WTC11 (cell line): ENCODE results near the gene DYNLT1. TPM values are rescaled to one million over a fixed set of nuclear protein-coding genes. Genes with fewer than 3 reads are reported as not detected.

ENCODE experiments used
- ARID4B ChIP-seq: sonication (generic); formaldehyde crosslinking; IDR thresholded peaks from 2 replicates; pipeline ENCODE4 v1.8.0; 2023; ENCODE audit warnings: missing genetic modification reagents, mild to moderate bottlenecking, borderline replicate concordance
- CREB1 ChIP-seq: sonication (generic); formaldehyde crosslinking; IDR thresholded peaks from 2 replicates; pipeline ENCODE4 v1.8.0; 2023; ENCODE audit warnings: mild to moderate bottlenecking, missing genetic modification reagents
- E2F4 ChIP-seq: sonication (generic); formaldehyde crosslinking; IDR thresholded peaks from 2 replicates; pipeline ENCODE4 v1.8.1; 2022; ENCODE audit warnings: low read depth, mild to moderate bottlenecking, moderate library complexity, missing genetic modification reagents, borderline replicate concordance
- EMX1 ChIP-seq: fragments of 250-450 bp; sonication (Bioruptor Pico); IDR thresholded peaks from 2 replicates; pipeline ENCODE4 v1.8.0; 2021; ENCODE audit warnings: mild to moderate bottlenecking
- JUN ChIP-seq: sonication (generic); formaldehyde crosslinking; IDR thresholded peaks from 2 replicates; pipeline ENCODE4 v1.8.0; 2023; ENCODE audit warnings: mild to moderate bottlenecking, missing genetic modification reagents
- TEAD4 ChIP-seq: sonication (generic); formaldehyde crosslinking; IDR thresholded peaks from 2 replicates; pipeline ENCODE4 v1.8.0; 2022; ENCODE audit warnings: mild to moderate bottlenecking, missing genetic modification reagents
- ZNF232 ChIP-seq: sonication (generic); formaldehyde crosslinking; IDR thresholded peaks from 2 replicates; pipeline ENCODE4 v1.8.0; 2022; ENCODE audit warnings: mild to moderate bottlenecking, missing genetic modification reagents
- ZNF317 ChIP-seq: sonication (generic); formaldehyde crosslinking; IDR thresholded peaks from 2 replicates; pipeline ENCODE4 v1.8.1; 2023; ENCODE audit warnings: low read depth, mild to moderate bottlenecking, moderate library complexity, missing genetic modification reagents, borderline replicate concordance
- ZNF425 ChIP-seq: fragments of 250-450 bp; sonication (Bioruptor Pico); conservative IDR thresholded peaks from 2 replicates; pipeline ENCODE4 v1.9.0; 2021; ENCODE audit warnings: mild to moderate bottlenecking
- ZNF512 ChIP-seq: sonication (generic); formaldehyde crosslinking; IDR thresholded peaks from 2 replicates; pipeline ENCODE4 v1.8.1; 2022; ENCODE audit warnings: missing genetic modification reagents, borderline replicate concordance
- ZNF532 ChIP-seq: fragments of 250-450 bp; sonication (Bioruptor Pico); IDR thresholded peaks from 2 replicates; pipeline ENCODE4 v1.9.0; 2021; ENCODE audit warnings: mild to moderate bottlenecking, borderline replicate concordance
- total RNA-seq: library from RNA; stranded (reverse); gene quantifications from 3 replicates; pipeline ENCODE4 v1.2.3, GENCODE V29; 2021

The DYNLT1 gene
- total RNA-seq, 1 experiment from 2014 or later, result 79.0 TPM

- TF ChIP-seq ARID4B (CRISPR knock-in tag) (no peak), ZNF232 (CRISPR knock-in tag) (no peak), CREB1 (no peak), TEAD4 (no peak), EMX1 (CRISPR knock-in tag) (no peak), ZNF317 (CRISPR knock-in tag) (no peak), ZNF532 (no peak), ZNF425 (CRISPR knock-in tag) (no peak), ZNF512 (CRISPR knock-in tag) (no peak), JUN (CRISPR knock-in tag) (no peak), E2F4 (CRISPR knock-in tag) (no peak)
Observed at GRCh38 chr6:158635427-158636073, 9.0 kb downstream of the DYNLT1 start (continued).
